ENCODE results near the gene SCYGR7. TPM values are rescaled to one million over a fixed set of nuclear protein-coding genes. Genes with fewer than 3 reads are reported as not detected.

The SCYGR7 gene
- total RNA-seq, 2 donors from 2014 or later, result not detected

DNA sequence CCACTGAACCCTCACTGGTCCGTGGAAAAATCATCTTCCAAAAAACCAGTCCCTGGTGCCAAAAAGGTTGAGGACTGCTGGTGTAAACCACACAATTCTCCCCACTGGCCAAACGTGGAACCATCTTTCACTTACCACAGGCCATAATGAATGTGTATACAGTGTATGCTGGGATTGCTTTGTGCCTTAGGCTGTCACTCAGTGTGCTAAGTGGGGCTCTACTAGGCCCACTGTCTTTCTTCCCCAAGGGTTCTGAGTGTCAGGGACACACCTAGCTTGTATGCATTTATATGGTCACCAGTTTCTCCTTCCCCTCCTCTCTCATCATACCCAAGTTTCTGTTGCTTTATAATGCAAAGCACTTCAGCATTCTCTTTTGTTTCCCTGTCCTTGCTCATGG is 44.8 kb downstream of the SCYGR7 start:
- Histone ChIP-seq H3K36me3 (ENCODE audit: control insufficient read depth, insufficient read depth, low read length) (no peaks in the 10 kb centered on the region), H3K4me1 (ENCODE audit: control insufficient read depth, insufficient read depth, low read length) (no peaks in the 10 kb centered on the region), H3K4me3 (ENCODE audit: low read length) (no peak overlapping the region), H3K27me3 (ENCODE audit: control insufficient read depth, insufficient read depth, low read length, poor library complexity, severe bottlenecking) (no peaks in the 10 kb centered on the region), H3K9ac (ENCODE audit: extremely low read depth, low read length, poor library complexity, severe bottlenecking) (no peak overlapping the region), H3K9me3 (ENCODE audit: control insufficient read depth, low read length) (no peaks in the 10 kb centered on the region), H3K27ac (ENCODE audit: low read depth, low read length) (no peak overlapping the region)
- Mint-ChIP-seq H3K9me3 (no peaks in the 10 kb centered on the region), H3K27me3 (ENCODE audit: insufficient read depth) (no peaks in the 10 kb centered on the region), H3K27ac (no peak overlapping the region), H3K4me3 (no peak overlapping the region), H3K36me3 (ENCODE audit: low read depth) (no peaks in the 10 kb centered on the region), H3K4me1 (peaks cover 19% of the 10 kb centered on the region)
- TF ChIP-seq, protein P1, sequence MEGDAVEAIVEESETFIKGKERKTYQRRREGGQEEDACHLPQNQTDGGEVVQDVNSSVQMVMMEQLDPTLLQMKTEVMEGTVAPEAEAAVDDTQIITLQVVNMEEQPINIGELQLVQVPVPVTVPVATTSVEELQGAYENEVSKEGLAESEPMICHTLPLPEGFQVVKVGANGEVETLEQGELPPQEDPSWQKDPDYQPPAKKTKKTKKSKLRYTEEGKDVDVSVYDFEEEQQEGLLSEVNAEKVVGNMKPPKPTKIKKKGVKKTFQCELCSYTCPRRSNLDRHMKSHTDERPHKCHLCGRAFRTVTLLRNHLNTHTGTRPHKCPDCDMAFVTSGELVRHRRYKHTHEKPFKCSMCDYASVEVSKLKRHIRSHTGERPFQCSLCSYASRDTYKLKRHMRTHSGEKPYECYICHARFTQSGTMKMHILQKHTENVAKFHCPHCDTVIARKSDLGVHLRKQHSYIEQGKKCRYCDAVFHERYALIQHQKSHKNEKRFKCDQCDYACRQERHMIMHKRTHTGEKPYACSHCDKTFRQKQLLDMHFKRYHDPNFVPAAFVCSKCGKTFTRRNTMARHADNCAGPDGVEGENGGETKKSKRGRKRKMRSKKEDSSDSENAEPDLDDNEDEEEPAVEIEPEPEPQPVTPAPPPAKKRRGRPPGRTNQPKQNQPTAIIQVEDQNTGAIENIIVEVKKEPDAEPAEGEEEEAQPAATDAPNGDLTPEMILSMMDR (conservative IDR thresholded peaks at IDR 0.05), result no peak
- no peak for DNase-seq
- WGBS, 2 experiments (ENCODE audit: insufficient coverage in 1 of 2, insufficient read length in 1 of 2), result 80 to 81% methylated on average over 1 to 2 of the region's 2 CpGs

DNA sequence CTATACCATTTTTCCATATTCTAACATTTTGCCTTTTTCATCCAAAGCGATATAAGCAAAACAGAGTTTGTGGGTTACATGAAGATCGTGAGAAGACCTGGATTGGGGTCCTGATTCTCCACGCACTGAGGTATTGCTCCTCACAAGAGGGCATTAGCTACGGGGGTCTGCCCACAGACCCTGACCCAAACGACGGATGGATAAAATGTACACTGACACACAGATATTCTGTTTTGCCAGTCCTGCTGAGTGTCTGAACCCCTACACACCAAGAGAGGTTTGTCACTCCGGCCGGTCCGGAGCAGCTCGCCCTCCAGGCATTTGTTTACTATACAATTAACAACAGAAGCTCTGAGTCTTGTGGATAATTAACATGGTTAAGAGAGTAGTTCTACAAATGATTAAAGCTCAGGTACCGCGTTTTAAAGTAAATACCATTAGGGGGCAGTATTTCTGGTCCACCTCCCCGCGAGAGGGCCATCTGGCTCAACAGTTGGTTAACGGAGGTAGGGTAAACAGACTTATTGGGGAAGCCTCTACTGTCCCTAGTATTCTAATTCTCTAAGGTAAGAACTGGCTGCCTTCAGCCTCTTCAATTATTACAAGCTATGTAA is 46.0 kb downstream of the SCYGR7 start:
- TF ChIP-seq, protein P1 (conservative IDR thresholded peaks at IDR 0.05), result peak; percentile 76
- Mint-ChIP-seq H3K9me3 (no peaks in the 10 kb centered on the region), H3K36me3 (ENCODE audit: low read depth) (no peaks in the 10 kb centered on the region), H3K27me3 (ENCODE audit: insufficient read depth) (no peaks in the 10 kb centered on the region), H3K4me1 (peaks cover 19% of the 10 kb centered on the region), H3K4me3 (no peak overlapping the region), H3K27ac (no peak overlapping the region)
- Histone ChIP-seq H3K27me3 (ENCODE audit: control insufficient read depth, insufficient read depth, low read length, poor library complexity, severe bottlenecking) (no peaks in the 10 kb centered on the region), H3K4me3 (ENCODE audit: low read length) (no peak overlapping the region), H3K27ac (ENCODE audit: low read depth, low read length) (no peak overlapping the region), H3K9me3 (ENCODE audit: control insufficient read depth, low read length) (no peaks in the 10 kb centered on the region), H3K4me1 (ENCODE audit: control insufficient read depth, insufficient read depth, low read length) (no peaks in the 10 kb centered on the region), H3K9ac (ENCODE audit: extremely low read depth, low read length, poor library complexity, severe bottlenecking) (no peak overlapping the region), H3K36me3 (ENCODE audit: control insufficient read depth, insufficient read depth, low read length) (no peaks in the 10 kb centered on the region)
- WGBS, 2 experiments (ENCODE audit: insufficient coverage in 1 of 2, insufficient read length in 1 of 2), result 60 to 81% methylated on average over 5 to 15 of the region's 15 CpGs
- DNase-seq, result peak; percentile 76

DNA sequence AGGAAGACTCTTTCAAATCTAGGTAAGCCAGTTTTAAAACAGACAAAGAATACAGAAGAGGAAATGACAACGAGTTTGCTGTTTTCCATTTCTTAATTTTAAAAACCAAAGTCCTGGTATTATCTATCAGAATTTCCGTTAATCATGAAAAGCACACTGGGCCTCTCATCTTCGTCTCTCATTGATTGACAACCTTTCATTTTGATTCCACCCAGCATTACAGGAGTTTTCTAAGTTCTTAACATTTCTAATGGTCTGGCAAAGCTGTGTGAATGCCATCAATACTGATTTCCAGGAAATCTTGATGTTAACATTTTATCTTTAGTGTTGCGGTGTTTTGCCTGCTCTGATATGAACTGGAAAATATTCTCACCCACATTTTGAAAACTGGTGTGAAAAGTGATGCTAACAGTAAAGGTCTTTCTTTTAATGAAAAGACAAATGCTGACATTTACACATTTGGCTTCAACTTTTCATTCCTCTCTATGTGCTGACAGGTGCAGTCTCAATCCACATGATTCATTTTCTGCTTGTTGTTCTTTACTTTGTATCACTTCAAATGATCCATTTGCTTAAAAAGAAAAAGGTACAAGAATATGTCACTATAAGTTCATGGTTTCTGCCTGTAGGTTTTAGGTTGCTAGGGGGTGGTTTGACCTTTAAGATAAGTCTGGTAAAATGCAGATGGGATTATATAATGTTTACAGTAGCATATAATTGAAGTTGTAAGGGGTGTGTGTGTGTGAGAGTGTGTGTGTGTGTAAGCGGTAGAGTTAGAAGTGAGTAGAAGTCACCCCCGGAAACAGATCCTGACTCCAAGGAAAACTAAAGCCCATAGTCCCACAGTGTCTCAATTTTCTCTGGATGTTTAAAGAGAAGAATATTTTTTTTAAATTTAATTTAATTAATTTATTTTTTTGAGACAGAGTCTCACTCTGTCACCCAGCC is 47.0 kb downstream of the SCYGR7 start:
- Mint-ChIP-seq H3K27ac (no peak overlapping the region), H3K36me3 (ENCODE audit: low read depth) (no peaks in the 10 kb centered on the region), H3K9me3 (no peaks in the 10 kb centered on the region), H3K4me1 (peaks cover 19% of the 10 kb centered on the region), H3K27me3 (ENCODE audit: insufficient read depth) (no peaks in the 10 kb centered on the region), H3K4me3 (no peak overlapping the region)
- TF ChIP-seq, protein P1 (conservative IDR thresholded peaks at IDR 0.05), result no peak
- Histone ChIP-seq H3K9me3 (ENCODE audit: control insufficient read depth, low read length) (no peaks in the 10 kb centered on the region), H3K9ac (ENCODE audit: extremely low read depth, low read length, poor library complexity, severe bottlenecking) (no peak overlapping the region), H3K4me1 (ENCODE audit: control insufficient read depth, insufficient read depth, low read length) (no peaks in the 10 kb centered on the region), H3K4me3 (ENCODE audit: low read length) (no peak overlapping the region), H3K27ac (ENCODE audit: low read depth, low read length) (no peak overlapping the region), H3K27me3 (ENCODE audit: control insufficient read depth, insufficient read depth, low read length, poor library complexity, severe bottlenecking) (no peaks in the 10 kb centered on the region), H3K36me3 (ENCODE audit: control insufficient read depth, insufficient read depth, low read length) (no peaks in the 10 kb centered on the region)
- no peak for DNase-seq
- WGBS, 2 experiments (ENCODE audit: insufficient coverage in 1 of 2, insufficient read length in 1 of 2), result 89 to 93% methylated on average over 5 to 6 of the region's 6 CpGs

Other genes with a start within 250 kb of the SCYGR7 start
- gene SCYGR2, start 129.4 kb upstream of the SCYGR7 start, total RNA-seq, result not detected
- gene SCYGR3, start 113.5 kb upstream of the SCYGR7 start, total RNA-seq, result not detected
- gene SCYGR4, start 110.8 kb upstream of the SCYGR7 start, total RNA-seq, result not detected
- not detected for gene SCYGR5, start 61.5 kb upstream of the SCYGR7 start, total RNA-seq
- 1 to 10 TPM in 1 of 2 donors, under 1 TPM in 1; 0.68 to 1.1 TPM for gene SLC19A3, start 10.3 kb upstream of the SCYGR7 start, total RNA-seq
- gene SCYGR6, start 3.6 kb upstream of the SCYGR7 start, total RNA-seq, result not detected
- not detected for gene SCYGR8, start 17.6 kb downstream of the SCYGR7 start, total RNA-seq
- not detected for gene CCL20, start 85.5 kb downstream of the SCYGR7 start, total RNA-seq
- gene DAW1, start 143.3 kb downstream of the SCYGR7 start, total RNA-seq, result under 1 TPM in 1 of 2 donors, not detected in 1; 0.27 TPM